ENCODE results near the gene PDE9A.
"Not testable (repeated sequence)": the region's sequence is repeated elsewhere in the genome, so short reads cannot be mapped to it uniquely, and the experiment has no call there.

PDE9A gene

DNA sequence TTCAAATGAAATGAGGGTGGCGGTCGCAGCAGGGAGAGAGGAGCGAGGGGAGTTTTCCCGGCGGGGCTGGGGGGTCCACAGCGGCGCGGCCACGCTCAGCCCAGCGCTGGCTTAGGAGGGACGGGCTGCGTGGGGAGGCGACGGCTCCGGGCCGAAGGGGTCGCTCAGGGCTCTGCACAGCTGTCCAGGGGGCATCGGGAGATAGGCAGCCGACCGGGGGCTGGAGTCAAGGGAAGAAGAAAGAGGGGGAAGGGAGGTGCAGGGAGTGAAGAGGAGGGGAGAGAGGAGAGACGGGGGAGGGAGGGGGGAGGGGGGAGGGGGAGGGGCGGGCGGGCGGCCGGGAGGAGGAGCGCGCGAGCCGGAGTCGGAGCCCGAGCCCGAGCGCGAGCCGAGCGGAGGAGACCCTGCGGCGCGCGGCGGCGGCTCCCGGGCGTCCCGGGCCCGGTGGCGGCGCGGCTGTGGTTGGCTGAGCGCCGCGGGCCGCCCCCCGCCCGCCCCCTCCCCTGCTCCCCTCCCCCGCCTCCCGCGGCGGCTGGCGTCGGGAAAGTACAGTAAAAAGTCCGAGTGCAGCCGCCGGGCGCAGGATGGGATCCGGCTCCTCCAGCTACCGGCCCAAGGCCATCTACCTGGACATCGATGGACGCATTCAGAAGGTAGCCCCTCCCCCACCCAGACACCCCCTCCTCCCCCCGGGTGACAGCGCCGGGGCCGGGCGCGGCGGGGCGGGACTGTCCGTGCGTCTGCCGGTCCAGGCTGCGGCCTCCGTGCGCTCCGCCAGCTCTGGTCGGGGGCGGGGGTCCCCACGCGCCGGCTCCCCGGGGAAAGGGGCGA, at the start of gene PDE9A:
TSS of gene PDE9A (plus strand) at position 391 of the 831 bp plus-strand sequence. CDS start at position 585, 194 bp downstream.
- DNase-seq: no peak

GRCh38 chr21:42607102-42607501, 46.3 kb upstream of the PDE9A start:
- no peak for DNase-seq

- DNase-seq: no peak
These were observed 45.8 kb upstream of the PDE9A start for GRCh38 chr21:42607525-42608102.

GRCh38 chr21:42608446-42608845, 45.0 kb upstream of the PDE9A start:
- DNase-seq: no peak

DNA sequence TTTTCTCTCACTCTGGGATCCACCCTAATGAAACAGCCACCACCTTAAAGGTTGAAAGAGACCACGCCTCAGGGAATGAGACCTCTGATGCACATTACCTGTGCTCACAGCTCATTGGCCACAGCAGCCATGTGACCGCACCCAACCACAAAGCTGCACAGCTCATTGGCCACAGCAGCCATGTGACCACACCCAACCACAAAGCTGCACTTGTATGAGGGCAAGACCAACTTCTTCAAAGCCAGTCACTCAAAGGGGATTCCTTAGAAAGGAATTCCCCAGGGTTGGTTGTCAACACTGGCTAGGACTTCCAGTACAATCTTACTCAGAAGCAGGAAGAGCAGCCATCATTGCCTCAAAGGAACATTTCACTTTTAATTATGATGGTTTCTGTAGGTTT, 43.6 kb upstream of the PDE9A start:
- peak; percentile 75 for DNase-seq

- no peak for DNase-seq
These were observed 41.6 kb upstream of the PDE9A start for GRCh38 chr21:42611852-42612251.

DNA sequence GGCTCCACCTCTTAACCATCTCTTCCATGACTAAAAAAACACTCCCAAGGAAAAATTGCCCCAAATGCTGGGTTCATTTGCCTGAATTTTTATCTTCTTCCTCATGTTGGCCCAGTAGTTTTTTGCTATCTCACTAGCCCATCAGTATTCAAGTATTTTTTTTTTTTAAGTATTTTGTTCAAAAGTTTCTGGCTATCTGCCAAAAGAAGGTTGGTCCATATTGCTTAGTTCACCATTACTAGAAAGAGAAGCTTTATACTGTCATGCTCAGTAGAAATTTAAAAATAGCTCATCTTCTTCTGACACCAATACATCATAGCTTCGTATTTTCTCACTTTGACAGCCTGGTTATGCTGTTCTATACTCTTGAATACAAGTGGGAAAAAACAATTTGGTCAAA, 41.0 kb upstream of the PDE9A start:
- no peak for DNase-seq

GRCh38 chr21:42613756-42614155, 39.7 kb upstream of the PDE9A start:
- DNase-seq: no peak

GRCh38 chr21:42614396-42614795, 39.0 kb upstream of the PDE9A start:
- DNase-seq: peak; percentile 55

- DNase-seq: peak; percentile 73
These were observed 38.5 kb upstream of the PDE9A start for GRCh38 chr21:42614811-42615351.

- DNase-seq: not testable (repeated sequence)
These were observed 38.0 kb upstream of the PDE9A start for GRCh38 chr21:42615377-42615776.

GRCh38 chr21:42615924-42616323, 37.5 kb upstream of the PDE9A start:
- DNase-seq: no peak

- no peak for DNase-seq
These were observed 37.0 kb upstream of the PDE9A start for GRCh38 chr21:42616446-42616845.

GRCh38 chr21:42616941-42617340, 36.5 kb upstream of the PDE9A start:
- DNase-seq: no peak

DNA sequence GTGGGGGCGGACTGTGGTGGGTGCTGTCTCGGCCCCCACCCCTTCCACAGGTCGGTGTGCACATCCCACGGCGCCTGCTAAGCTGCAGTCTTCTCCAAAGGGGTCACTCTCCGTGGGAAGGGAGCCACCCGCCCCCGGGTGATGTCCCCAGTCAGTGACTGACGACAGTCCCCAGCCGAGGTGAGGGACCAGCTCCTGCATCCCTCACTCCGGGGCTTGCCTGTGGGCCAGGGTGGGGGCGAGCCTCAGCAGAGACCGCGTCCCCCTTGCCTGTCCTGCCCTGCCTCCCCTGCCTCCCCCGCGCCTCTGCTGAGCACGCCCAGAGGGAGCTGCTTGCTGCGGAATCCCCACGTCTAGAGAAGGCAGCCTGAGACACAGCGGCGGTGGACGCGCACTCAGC, 35.9 kb upstream of the PDE9A start:
- DNase-seq: no peak

- no peak for DNase-seq
These were observed 34.7 kb upstream of the PDE9A start for GRCh38 chr21:42618707-42619102.

- DNase-seq: no peak
These were observed 34.3 kb upstream of the PDE9A start for GRCh38 chr21:42619166-42619565.

DNA sequence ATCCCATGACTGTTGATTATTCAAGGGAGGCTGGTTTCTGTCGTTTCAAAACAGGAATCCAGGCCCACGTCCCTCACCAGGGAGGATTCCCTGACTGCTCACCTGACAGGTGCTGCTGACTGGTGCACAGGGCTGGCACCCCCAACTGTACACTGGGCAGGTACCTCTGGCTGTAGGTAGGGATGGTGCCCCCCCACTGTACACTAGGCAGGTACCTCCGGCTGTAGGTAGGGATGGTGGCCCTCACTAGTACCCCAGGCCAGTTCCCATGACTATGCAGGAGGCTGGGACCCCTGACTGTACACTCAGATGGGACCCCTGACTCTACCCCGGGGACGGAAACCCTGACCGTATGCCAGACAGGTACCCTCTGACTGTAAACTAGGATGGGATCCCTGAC, 33.6 kb upstream of the PDE9A start:
- no peak for DNase-seq

- no peak for DNase-seq
These were observed 32.1 kb upstream of the PDE9A start for GRCh38 chr21:42621166-42621818.

DNA sequence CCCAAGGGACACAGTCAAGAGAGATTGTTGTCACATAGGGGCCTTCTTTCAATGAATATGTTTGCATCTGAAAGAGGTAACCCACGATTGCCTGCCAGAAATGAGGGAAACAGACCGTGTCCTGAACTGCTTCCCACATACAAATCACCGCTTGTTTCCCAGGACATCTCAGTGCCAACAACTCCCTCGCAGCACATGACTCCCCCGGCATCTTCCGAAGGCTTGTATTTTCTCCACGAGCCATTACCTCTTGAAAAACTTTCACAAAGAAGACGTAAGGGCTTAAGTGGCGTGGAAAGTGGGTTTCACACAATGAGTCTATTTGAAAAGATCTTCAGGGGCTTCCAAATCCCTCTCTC, 31.6 kb upstream of the PDE9A start:
- DNase-seq: no peak

DNA sequence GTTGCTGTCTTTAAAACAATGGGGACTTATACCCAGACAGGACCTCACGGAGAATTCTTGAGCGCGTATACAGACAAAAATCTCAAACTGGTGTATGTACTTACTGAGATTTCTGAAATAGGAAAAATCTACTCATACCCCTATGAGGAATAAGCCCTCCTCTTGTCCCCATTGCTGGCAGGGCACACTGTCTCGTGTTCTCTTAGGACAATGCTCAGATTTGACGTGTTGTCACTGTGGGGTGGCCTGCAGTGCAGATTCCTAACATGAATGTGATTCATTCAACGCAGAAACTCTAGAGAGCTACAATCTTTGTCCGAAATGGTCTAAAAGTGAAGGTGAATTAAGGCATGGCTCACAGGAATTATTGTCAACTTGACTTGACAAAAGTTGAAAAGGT, 31.1 kb upstream of the PDE9A start:
- no peak for DNase-seq

DNA sequence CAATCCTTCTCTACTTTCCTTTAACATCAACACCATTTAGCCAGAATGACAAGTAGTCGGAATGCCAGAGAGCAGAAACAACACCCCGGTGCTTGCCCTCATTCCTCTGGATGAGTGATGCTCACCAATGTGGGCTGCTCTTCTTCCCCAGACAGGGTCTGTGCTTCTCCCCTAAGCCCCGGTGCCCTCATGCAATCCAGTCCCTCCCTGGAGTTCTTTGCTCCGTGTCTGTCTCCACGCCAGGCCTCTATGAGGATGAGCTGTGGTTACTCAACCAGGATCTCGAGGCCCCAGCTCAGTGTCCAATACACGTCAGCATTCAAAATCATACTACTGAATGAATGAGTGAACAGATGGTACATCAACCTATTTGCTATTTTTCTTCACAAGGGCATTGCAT, 29.7 kb upstream of the PDE9A start:
- no peak for DNase-seq

- DNase-seq: no peak
These were observed 29.2 kb upstream of the PDE9A start for GRCh38 chr21:42624095-42624790.
